ENCODE results near the gene CHD5.

CHD5 gene

DNA sequence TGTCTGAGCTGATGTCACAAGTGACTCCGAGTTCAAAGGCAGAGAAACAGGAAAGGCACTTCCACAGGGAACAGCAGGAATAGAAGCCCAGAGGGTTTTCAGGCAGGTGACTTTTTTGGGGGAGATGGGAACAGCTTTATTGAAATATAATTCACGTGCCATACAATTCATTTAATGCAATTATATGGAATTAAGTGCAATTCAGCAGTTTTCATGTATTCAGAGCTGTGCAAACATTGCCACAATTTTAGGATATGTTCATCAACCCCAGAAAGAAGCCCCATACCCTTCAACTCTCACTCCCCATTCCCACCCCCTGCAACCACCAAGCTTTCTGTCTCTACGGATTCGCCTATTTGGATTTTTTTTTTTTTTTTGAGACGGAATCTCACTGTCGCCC, 117.5 kb downstream of the CHD5 start:
- no peak overlapping the region for H3K4me3 ChIP-seq (ENCODE audit: low read length, poor library complexity, severe bottlenecking)
- H3K79me2 ChIP-seq (ENCODE audit: insufficient read depth, low read length): peaks cover 15% of the 10 kb centered on the region; the same call in 1 of the 2 replicates
- H2AFZ ChIP-seq (ENCODE audit: low read length): no peak overlapping the region
- no peaks in the 10 kb centered on the region for H3K9me3 ChIP-seq (ENCODE audit: insufficient read depth, low read depth, low read length)
- H3K9me2 ChIP-seq (replicated peaks; ENCODE audit: low read depth, low read length): no peaks in the 10 kb centered on the region
- no peak for TF ChIP-seq EZH2phosphoT487 (IDR thresholded peaks at IDR 0.05; ENCODE audit: borderline replicate concordance)
- TF ChIP-seq, protein P1, sequence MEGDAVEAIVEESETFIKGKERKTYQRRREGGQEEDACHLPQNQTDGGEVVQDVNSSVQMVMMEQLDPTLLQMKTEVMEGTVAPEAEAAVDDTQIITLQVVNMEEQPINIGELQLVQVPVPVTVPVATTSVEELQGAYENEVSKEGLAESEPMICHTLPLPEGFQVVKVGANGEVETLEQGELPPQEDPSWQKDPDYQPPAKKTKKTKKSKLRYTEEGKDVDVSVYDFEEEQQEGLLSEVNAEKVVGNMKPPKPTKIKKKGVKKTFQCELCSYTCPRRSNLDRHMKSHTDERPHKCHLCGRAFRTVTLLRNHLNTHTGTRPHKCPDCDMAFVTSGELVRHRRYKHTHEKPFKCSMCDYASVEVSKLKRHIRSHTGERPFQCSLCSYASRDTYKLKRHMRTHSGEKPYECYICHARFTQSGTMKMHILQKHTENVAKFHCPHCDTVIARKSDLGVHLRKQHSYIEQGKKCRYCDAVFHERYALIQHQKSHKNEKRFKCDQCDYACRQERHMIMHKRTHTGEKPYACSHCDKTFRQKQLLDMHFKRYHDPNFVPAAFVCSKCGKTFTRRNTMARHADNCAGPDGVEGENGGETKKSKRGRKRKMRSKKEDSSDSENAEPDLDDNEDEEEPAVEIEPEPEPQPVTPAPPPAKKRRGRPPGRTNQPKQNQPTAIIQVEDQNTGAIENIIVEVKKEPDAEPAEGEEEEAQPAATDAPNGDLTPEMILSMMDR (conservative IDR thresholded peaks at IDR 0.05; ENCODE audit: low read length): no peak
- H3K4me2 ChIP-seq (ENCODE audit: low read depth, low read length, poor library complexity, severe bottlenecking): no peak overlapping the region
- no peaks in the 10 kb centered on the region for H3K27me3 ChIP-seq (ENCODE audit: insufficient read depth, low read length, poor library complexity, severe bottlenecking)
- peaks cover 79% of the 10 kb centered on the region; the same call in 1 of the 2 replicates for H3K36me3 ChIP-seq (ENCODE audit: insufficient read depth, low read length)
- H4K20me1 ChIP-seq (ENCODE audit: insufficient read depth, low read length, poor library complexity, severe bottlenecking): peaks cover 29% of the 10 kb centered on the region
- H3K4me1 ChIP-seq (ENCODE audit: insufficient read depth, low read length, poor library complexity, severe bottlenecking): no peaks in the 10 kb centered on the region
- no peak overlapping the region for H3K9ac ChIP-seq (ENCODE audit: low read depth, low read length, poor library complexity, severe bottlenecking)
- H3F3A ChIP-seq (ENCODE audit: low read depth): no peaks in the 10 kb centered on the region

DNA sequence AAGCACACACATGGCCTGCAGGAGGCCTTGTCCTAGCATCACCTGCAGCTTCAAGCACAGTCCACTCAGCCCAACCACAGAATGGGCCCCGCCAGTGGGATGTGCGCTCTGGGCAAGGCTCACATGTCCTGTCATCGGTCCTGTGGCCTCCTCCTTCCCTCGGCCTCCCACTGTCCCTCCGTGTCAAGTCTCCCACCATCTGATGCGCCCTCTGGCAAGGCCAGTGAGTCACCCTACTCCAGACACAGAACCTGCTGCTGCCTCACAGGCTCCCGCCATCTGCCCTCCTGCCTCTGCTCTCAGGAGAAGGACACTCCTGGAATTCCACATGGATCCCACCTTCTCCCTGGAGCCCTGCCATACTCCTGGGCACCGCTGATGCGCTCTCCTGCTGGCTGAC, 120.3 kb downstream of the CHD5 start:
- H3K9me2 ChIP-seq (replicated peaks; ENCODE audit: low read depth, low read length): no peaks in the 10 kb centered on the region
- no peaks in the 10 kb centered on the region for H3K4me1 ChIP-seq (ENCODE audit: insufficient read depth, low read length, poor library complexity, severe bottlenecking)
- H3K9ac ChIP-seq (ENCODE audit: low read depth, low read length, poor library complexity, severe bottlenecking): no peak overlapping the region
- H3K4me2 ChIP-seq (ENCODE audit: low read depth, low read length, poor library complexity, severe bottlenecking): no peak overlapping the region
- peaks cover 35% of the 10 kb centered on the region for H4K20me1 ChIP-seq (ENCODE audit: insufficient read depth, low read length, poor library complexity, severe bottlenecking)
- H3K36me3 ChIP-seq (ENCODE audit: insufficient read depth, low read length): peaks cover 66% of the 10 kb centered on the region; the same call in 1 of the 2 replicates
- H3F3A ChIP-seq (ENCODE audit: low read depth): no peaks in the 10 kb centered on the region
- no peak overlapping the region for H3K4me3 ChIP-seq (ENCODE audit: low read length, poor library complexity, severe bottlenecking)
- TF ChIP-seq EZH2phosphoT487 (IDR thresholded peaks at IDR 0.05; ENCODE audit: borderline replicate concordance): no peak
- TF ChIP-seq, protein P1 (conservative IDR thresholded peaks at IDR 0.05; ENCODE audit: low read length): no peak
- no peaks in the 10 kb centered on the region for H3K9me3 ChIP-seq (ENCODE audit: insufficient read depth, low read depth, low read length)
- no peaks in the 10 kb centered on the region for H3K27me3 ChIP-seq (ENCODE audit: insufficient read depth, low read length, poor library complexity, severe bottlenecking)
- no peak overlapping the region for H2AFZ ChIP-seq (ENCODE audit: low read length)
- peaks cover 14% of the 10 kb centered on the region; the same call in 1 of the 2 replicates for H3K79me2 ChIP-seq (ENCODE audit: insufficient read depth, low read length)

DNA sequence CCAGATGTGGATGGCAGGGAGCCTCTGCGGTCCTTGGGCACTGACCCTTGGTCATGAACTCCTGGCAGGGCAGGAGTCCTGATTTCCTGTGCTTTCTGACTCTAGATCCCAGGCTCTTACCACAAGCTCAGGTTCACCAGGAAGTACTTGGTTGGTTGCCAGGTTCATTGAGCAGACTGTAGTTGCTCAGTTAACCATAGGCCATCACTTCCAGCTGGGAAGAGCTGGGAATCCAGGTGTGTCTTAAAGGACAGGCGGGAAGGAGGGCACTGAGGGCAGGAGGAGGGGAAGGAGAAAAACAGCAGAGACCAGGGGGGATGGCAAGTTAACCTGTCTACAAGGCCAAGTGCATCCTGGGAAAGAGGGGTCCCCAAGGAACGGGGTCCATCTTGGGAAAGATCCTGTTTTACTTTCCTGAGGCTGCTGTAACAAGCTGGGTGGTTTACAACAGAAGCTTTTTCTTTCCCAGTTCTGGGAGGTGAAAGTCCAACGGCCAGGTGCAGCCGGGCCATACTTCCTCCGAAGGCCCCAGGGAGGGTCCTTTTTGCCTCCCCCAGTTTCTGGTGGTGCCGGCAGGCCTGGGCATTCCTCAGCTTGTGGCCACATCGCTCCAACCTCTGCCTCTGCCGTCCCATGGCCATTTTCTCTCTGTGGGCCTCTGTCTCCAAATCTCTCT, 122.8 kb downstream of the CHD5 start:
- Histone ChIP-seq H3K79me2 (ENCODE audit: insufficient read depth, low read length) (peaks cover 7% of the 10 kb centered on the region; the same call in 1 of the 2 replicates), H3K4me3 (ENCODE audit: low read length, poor library complexity, severe bottlenecking) (no peak overlapping the region), H3K27me3 (ENCODE audit: insufficient read depth, low read length, poor library complexity, severe bottlenecking) (no peaks in the 10 kb centered on the region), H3F3A (ENCODE audit: low read depth) (no peaks in the 10 kb centered on the region), H3K36me3 (ENCODE audit: insufficient read depth, low read length) (peaks cover 69% of the 10 kb centered on the region; the same call in 1 of the 2 replicates), H3K9me2 (replicated peaks; ENCODE audit: low read depth, low read length) (no peaks in the 10 kb centered on the region), H3K4me1 (ENCODE audit: insufficient read depth, low read length, poor library complexity, severe bottlenecking) (no peaks in the 10 kb centered on the region), H4K20me1 (ENCODE audit: insufficient read depth, low read length, poor library complexity, severe bottlenecking) (peaks cover 55% of the 10 kb centered on the region), H3K9ac (ENCODE audit: low read depth, low read length, poor library complexity, severe bottlenecking) (no peak overlapping the region), H2AFZ (ENCODE audit: low read length) (no peak overlapping the region), H3K4me2 (ENCODE audit: low read depth, low read length, poor library complexity, severe bottlenecking) (no peak overlapping the region), H3K9me3 (ENCODE audit: insufficient read depth, low read depth, low read length) (no peaks in the 10 kb centered on the region)
- TF ChIP-seq EZH2phosphoT487 (IDR thresholded peaks at IDR 0.05; ENCODE audit: borderline replicate concordance): no peak
- TF ChIP-seq, protein P1 (conservative IDR thresholded peaks at IDR 0.05; ENCODE audit: low read length): no peak

Measured in Loucy (cell line).